Measurements from ENCODE around the gene PDE1A. TPM values are rescaled to one million over a fixed set of nuclear protein-coding genes. Genes with fewer than 3 reads are reported as not detected.

The PDE1A gene
- total and polyA plus RNA-seq, 8 donors = 0.58 to 33.6 (median 12.9) TPM; not detected in 1

GRCh38 chr2:182252534-182252933 lies 174.3 kb downstream of the PDE1A start:
- no peaks in the 10 kb centered on the region for H3K4me1 ChIP-seq
- H3K4me3 ChIP-seq = no peak overlapping the region
- intact Hi-C loops (cut with DNase I; ENCODE audit: low total_unique reads) = no loop called here
- TF ChIP-seq EP300 (IDR thresholded peaks at IDR 0.05) (no peak), POLR2AphosphoS5 (IDR thresholded peaks at IDR 0.05) (no peak), CTCF (IDR thresholded peaks at IDR 0.05) (no peak), POLR2A (IDR thresholded peaks at IDR 0.05) (no peak)
- no peaks in the 10 kb centered on the region for H3K9me3 ChIP-seq
- WGBS, 5 donors = 55 to 76% (median 68%) methylated on average over 2 of the region's 2 CpGs
- no peak for DNase-seq
- no peaks in the 10 kb centered on the region for H3K36me3 ChIP-seq
- H3K27me3 ChIP-seq = no peaks in the 10 kb centered on the region
- H3K27ac ChIP-seq = no peak overlapping the region

DNA sequence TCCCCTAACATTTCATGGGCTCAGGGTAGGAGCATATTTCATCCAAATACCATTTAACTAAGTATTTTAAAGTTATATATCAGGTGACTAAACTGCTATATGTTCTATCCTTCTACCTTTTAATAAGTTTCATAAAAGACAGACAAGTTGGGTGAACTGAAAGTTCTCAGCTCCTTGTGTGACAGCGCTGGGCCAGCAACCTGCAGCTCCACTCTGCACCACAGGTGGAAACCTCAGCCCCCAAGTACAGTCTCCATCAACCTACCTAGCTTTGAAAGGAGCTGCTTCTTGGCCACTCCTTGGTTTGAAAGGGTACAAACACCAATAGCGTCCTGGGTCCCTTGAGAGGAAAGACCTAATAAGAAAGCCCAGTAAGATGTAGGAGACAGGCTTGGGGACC lies 177.9 kb downstream of the PDE1A start:
- Histone ChIP-seq H3K9me3 (no peaks in the 10 kb centered on the region), H3K4me1 (no peaks in the 10 kb centered on the region), H3K4me3 (no peak overlapping the region), H3K27ac (no peak overlapping the region), H3K36me3 (no peaks in the 10 kb centered on the region), H3K27me3 (no peaks in the 10 kb centered on the region)
- TF ChIP-seq POLR2A (IDR thresholded peaks at IDR 0.05) (no peak), CTCF (IDR thresholded peaks at IDR 0.05) (no peak), POLR2AphosphoS5 (IDR thresholded peaks at IDR 0.05) (no peak), EP300 (IDR thresholded peaks at IDR 0.05) (no peak)
- intact Hi-C loops (cut with DNase I; ENCODE audit: low total_unique reads) = no loop called here
- WGBS, 5 donors = 86 to 97% (median 94%) methylated on average over 2 of the region's 2 CpGs
- DNase-seq = no peak

DNA sequence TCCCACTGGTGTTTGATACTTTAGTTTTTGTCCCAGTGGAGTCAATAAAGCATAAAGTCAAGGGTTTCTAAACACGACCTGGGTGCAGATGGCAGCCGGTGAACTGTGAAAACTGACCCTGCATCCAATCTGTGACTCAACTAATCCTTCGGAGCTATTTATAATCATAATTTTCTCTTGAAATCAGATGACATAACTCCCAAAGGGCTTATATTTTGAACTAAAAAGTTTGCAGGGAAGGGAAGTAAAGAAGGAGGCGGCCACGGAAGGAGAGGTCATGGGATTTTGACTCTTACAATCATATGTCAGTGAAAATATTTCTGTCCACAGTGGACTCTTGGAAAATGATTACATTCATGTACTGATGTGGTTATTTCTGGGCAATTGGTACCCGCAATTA lies 178.5 kb downstream of the PDE1A start:
- Histone ChIP-seq H3K36me3 (no peaks in the 10 kb centered on the region), H3K4me1 (no peaks in the 10 kb centered on the region), H3K27me3 (no peaks in the 10 kb centered on the region), H3K9me3 (no peaks in the 10 kb centered on the region), H3K27ac (no peak overlapping the region), H3K4me3 (no peak overlapping the region)
- intact Hi-C loops (cut with DNase I; ENCODE audit: low total_unique reads) = no loop called here
- DNase-seq = no peak
- 73 to 89% (median 81%) methylated on average over 6 of the region's 6 CpGs for WGBS, 5 donors
- TF ChIP-seq EP300 (IDR thresholded peaks at IDR 0.05) (no peak), CTCF (IDR thresholded peaks at IDR 0.05) (no peak), POLR2AphosphoS5 (IDR thresholded peaks at IDR 0.05) (no peak), POLR2A (IDR thresholded peaks at IDR 0.05) (no peak)

DNA sequence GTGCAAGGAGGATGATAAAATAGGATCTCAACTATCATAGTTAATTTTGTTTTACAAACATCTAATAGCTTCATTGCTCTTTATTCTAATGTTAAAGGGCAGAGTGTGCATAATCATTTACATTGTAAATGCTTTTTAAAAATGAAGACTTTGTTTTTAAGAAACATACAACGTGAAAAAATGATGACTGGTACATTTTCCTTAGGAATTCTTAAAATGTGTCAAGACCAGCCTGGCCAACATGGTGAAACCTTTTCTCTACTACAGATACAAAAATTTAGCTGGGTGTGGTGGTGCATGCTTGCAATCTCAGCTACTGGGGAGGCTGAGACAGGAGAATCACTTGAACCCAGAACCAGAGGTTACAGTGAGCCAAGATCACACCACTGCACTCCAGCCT lies 179.0 kb downstream of the PDE1A start:
- WGBS, 5 donors = 68 to 80% (median 73%) methylated on average over 1 of the region's 1 CpG
- H3K27me3 ChIP-seq = no peaks in the 10 kb centered on the region
- intact Hi-C loops (cut with DNase I; ENCODE audit: low total_unique reads) = no loop called here

More for the DNA sequence above, 179.0 kb downstream of the PDE1A start:
- TF ChIP-seq EP300 (IDR thresholded peaks at IDR 0.05) = no peak
- TF ChIP-seq POLR2A (IDR thresholded peaks at IDR 0.05) = no peak
- TF ChIP-seq CTCF (IDR thresholded peaks at IDR 0.05) = no peak
- no peak for TF ChIP-seq POLR2AphosphoS5 (IDR thresholded peaks at IDR 0.05)
- DNase-seq = no peak
- Histone ChIP-seq H3K36me3 (no peaks in the 10 kb centered on the region), H3K4me1 (no peaks in the 10 kb centered on the region), H3K9me3 (no peaks in the 10 kb centered on the region), H3K27ac (no peak overlapping the region), H3K4me3 (no peak overlapping the region)

All from stomach (tissue), 9 donors.